DMS53 (cell line): Measurements from ENCODE around the gene FOSL1.

Experiments
- DNase-seq: peaks from one replicate; lab custom pipeline; 2025; lab: John Stamatoyannopoulos, UW

The FOSL1 gene

DNA sequence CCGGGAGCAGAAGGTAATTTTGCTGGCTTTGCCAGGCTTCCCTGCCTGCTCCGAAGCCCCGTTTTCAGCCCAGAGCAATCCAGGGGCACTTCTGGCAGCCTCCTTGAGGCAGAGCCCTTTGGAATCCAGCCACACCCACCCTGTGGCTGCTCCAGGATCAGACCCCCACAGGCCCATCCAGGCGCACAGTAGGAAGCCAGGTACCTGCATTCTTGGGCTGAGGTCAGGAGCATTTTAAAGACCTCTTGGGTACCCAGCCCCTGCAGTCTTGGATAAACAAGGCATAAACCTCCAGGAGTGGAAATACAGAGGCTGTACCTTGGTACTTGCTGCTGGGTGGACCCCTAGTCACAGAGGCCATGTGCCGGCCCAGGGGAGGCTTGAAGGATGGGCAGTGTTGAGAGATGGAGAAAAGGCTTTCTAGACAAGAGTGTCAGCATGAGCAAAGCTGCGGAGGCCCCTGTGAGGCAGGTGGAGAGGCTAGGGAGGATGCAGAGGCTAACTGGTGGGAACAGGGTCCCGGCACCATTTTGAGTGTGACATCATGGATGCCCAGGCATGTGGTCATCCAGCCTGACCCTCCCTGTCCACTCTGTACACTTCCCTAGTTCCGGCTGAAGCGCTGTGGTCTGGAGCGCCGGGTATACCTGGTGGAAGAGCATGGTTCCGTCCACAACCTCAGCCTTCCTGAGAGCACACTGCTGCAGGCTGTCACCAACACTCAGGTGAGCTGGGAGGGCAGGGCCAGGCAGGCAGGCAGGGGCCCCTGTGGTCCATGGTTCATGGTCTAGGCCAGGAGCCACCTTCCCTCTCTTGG is 36.1 kb downstream of the FOSL1 start:
- DNase-seq, result no peak

DNA sequence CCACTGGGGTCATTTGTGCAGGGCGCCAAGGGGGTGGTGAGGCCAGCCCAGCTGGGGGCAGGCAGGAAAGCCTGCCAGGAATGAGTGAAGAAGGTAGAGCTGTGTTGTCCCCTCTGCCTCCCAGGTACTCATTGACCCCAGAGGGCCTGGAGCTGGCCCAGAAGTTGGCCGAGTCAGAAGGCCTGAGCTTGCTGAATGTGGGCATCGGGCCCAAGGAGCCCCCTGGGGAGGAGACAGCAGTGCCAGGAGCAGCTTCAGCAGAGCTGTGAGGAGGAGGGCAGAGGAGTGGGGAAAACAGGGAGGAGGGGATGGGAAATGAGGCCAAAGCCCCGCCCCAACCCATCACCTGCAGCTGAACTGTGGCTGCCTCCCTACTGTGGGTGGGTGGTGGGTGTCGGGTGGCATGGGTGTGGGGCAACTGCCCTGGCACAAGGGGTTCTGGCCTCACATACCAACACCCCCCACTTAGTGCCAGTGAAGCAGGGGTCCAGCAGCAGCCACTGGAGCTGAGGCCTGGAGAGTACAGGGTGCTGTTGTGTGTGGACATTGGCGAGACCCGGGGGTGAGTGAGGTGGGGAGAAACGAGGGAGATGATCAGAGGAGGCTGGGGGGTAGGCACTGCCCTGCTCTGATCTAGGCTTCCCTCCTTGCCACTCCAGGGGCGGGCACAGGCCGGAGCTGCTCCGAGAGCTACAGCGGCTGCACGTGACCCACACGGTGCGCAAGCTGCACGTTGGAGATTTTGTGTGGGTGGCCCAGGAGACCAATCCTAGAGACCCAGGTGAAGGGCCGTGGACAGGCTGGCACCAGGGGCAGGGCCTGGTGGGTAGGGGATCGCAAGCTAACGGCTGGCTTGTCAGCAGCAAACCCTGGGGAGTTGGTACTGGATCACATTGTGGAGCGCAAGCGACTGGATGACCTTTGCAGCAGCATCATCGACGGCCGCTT is 37.0 kb downstream of the FOSL1 start:
- no peak for DNase-seq

DNA sequence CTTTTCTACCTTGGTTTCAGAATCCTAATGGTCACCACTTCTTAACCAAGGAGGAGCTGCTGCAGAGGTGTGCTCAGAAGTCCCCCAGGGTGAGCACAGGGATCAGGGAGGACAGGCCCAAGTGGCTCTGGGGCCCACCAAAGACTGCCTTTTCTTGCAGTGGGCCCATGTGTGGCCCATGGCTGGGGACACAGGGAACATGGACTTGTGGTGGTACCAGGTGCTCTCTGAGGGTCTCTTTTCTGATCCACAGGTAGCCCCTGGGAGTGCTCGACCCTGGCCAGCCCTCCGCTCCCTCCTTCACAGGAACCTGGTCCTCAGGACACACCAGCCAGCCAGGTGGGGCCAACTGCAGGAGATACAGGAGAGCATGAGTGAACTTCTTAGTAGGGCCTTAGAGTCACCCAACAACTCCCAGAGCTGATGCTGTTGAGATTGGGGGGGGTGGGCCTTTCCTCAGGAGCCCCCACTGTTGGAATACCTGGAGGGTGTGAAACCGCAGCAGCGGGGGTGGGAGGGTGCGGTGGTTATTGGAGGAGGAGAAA is 37.9 kb downstream of the FOSL1 start:
- DNase-seq, result no peak

DNA sequence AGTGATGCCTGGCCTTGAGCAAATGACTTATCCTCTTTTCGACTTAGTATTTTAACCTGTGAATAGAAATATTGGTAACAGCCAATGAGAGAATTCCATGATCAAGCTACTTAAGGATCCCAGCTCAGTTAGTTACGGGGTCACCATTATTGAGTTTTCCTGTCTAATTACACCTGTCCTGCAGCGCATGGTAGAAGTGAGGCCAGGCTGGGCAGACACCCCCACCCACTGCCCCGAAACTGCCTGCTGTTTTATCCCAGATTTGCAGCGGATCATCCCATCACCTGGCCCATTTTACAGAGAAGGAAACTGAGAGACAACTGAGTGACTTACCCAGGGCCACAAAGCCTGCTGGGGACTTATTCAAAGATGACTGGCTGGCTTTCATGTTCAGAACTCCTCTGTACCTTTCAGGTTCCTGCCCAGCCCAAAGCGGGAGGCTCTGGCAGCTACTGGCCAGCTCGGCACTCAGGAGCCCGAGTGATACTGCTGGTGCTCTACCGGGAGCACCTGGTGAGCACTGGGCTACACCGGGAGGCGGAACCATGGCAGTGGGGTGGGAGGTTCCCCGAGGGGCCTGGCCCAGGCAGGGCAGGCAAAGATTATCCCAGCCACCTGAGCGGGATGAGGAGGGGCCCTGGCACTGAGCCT is 38.5 kb downstream of the FOSL1 start:
- no peak for DNase-seq

DNA sequence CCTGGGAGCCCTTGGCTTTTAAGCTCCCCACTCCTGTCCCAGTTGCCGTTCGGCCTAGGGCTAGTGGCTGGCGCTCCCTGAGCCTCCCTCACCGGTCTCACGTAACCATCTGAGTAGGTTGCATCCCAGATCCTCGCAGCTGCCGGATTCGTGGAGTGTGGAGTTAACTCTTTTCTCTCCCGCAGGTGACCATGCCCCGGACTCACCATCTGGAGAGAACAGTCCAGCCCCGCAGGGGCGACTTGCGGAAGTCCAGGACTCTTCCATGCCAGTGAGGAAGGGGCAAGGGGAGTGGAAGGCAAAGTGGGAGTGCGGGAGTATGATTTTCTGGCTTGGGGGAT is 39.1 kb downstream of the FOSL1 start:
- DNase-seq, result peak; percentile 76

DNA sequence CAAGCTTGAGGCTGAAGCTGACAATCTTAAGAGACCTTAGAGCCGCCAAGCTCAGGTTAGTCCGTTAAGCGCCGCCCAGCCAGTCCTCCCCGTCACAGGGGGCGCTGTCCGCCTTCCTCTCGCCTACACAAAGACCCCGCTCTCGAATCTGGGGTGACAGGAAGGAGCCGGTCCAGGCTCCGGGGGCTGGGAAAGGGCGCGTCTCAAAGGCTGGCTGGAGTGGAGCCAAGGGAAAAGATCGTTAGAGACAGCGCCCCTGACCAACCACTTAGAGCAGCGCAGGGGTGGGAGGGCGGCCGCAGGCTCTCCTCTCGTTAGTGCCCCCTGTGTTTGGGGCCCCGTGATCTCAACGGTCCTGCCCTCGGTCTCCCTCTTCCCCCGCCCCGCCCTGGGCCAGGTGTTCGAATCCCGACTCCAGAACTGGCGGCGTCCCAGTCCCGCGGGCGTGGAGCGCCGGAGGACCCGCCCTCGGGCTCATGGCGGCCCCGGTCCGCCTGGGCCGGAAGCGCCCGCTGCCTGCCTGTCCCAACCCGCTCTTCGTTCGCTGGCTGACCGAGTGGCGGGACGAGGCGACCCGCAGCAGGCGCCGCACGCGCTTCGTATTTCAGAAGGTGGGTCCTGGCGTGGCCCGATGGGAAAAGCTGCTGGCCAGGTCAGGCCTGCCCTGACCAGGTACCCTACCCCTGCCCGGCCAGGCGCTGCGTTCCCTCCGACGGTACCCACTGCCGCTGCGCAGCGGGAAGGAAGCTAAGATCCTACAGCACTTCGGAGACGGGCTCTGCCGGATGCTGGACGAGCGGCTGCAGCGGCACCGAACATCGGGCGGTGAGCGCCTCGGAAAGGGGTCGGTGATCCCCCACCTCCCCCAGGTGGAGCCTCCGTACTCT is 39.7 kb downstream of the FOSL1 start, which contains the start of gene MUS81:
MUS81 (plus strand) TSS at position 156 of the 887 bp plus-strand sequence; CDS start at position 477, 321 bp downstream.
- DNase-seq, result peak; percentile 98

DNA sequence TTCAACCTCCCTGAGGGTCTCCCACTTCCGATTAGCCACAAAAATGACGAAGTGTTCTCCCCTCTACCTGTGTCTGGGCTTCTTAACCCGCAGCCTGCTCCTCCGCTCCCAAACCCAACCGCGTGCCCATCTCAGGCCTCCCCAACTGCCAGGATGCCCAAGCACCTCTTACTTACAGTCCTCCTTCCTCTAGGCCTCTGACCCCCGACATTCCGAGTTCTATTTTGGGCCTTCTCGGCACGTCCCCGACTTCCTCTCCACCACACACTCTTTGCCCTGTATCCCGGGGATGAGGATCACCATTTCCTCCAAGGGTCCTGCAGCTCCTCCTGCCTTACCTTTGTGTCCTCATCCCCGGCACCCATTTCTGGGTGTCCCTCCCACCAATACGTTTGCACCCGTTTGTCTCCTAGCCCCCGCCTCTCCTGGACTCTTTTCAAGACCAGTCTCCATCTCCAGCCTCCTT is 40.3 kb downstream of the FOSL1 start:
- peak; percentile 84 for DNase-seq

DNA sequence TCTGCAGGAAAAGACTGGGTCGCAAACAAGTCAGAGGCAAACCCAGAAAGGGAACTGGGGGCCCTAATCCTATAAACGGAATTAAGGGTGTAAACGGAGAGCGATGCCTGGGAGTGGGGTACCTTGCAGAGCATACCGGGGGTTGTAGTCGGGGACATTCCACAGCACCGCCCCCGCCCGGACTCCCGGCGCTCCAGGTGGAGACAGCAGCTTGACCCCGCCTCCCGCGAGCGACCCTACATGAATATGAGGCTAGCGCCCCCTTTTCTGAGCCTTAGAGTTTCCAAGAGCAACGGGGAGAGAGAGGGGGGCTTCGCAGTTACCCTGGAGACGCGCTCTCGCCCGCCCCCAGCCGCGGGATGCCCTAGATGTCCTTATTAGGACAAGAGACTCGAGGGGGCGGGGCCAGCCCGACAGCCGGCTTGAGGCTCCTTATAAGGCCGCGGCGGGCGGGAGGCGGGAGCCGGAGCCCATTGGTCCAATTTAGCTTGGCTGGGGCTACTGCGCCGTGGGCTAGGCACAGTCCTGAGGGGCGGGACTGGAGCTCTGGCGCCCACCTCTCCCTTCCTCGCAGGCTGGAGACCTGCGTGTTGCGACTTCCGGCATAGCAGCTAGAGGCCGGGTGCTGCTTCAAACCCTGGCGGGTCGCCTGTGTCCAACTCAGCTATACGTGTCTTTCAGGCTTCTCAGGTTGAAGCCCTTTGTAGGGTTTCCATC is 40.9 kb downstream of the FOSL1 start:
- DNase-seq, result peak; percentile 100

DNA sequence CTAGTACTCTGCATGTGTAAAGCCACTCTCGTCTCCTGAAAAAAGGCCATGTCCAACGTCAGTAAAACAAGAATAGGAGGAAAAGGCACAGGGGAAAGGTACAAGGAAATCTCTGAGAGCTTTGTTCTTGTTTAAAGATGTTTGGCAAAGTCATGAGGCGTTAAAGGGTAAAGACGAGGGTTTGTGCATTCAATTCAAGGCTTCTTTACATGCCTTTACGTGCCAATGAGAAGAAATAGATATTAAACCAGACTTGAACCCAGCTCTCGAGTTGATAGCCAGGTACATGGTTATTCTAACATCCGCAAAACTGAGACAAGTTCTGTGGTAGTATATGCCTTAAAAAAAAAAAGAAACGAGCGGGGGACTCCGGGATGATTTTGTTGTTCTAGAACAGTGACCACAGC is 41.5 kb downstream of the FOSL1 start:
- no peak for DNase-seq

DNA sequence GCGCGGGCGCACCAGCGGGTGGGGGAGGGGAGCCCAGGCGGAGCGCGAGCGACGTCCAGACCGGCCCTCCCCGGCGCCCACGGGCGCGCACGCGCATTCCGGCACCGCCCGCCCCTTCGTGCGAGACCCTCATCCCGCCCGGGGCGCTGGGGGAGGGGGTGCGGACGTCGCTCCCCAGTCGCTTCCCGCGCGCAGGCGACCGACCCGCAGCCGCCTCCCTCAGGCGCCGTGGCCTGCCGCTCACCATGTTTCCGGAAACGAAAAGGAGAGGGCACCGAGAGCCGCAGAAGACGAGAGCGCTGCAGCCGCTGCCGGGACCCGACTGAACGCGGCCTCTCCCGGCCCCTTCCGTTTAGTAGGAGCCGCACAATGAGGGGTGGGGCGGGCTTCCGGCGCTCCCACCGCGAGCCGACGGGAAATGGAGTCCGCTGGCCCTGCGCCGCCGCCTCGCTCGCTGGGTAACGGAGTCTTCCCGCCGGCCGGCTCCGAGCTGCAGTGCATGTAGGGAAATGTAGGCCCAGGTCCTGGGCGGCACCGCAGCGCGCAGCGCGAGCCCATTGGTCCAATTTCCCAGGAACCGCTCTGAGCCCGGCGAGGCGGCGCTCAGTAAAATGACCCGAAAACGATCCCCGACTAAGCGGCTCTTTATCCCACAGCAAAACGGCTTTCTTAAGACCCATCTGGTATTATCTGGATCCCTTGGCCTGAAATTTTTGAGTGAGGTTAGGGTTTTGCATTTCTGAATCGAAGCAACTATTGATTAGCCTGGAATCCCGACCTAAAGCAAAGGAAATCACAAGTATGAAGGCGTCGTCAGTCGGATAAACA is 42.1 kb downstream of the FOSL1 start, which contains the start of gene CFL1:
CFL1 (minus strand) TSS at position 328 of the 828 bp plus-strand sequence; CDS start at position 247, 81 bp downstream.
- DNase-seq, result peak; percentile 99

DNA sequence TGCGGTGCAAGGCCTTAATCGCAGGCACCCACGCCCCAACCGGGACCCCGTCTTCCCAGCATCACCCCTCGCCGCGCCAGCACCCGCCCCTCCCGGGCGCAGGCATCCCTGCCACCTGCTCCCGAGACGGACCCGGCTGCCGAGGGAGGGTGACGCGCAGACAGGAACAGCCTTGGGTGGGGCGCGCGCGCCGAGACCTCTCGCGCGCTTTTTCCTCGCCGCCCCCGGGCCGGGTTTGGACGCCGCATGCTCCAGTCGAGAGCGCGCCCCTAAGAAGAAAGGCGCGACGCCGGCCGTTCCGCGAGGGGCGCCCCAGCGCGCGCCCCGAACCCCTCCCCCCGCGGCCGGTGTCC is 42.7 kb downstream of the FOSL1 start:
- peak; percentile 86 for DNase-seq

DNA sequence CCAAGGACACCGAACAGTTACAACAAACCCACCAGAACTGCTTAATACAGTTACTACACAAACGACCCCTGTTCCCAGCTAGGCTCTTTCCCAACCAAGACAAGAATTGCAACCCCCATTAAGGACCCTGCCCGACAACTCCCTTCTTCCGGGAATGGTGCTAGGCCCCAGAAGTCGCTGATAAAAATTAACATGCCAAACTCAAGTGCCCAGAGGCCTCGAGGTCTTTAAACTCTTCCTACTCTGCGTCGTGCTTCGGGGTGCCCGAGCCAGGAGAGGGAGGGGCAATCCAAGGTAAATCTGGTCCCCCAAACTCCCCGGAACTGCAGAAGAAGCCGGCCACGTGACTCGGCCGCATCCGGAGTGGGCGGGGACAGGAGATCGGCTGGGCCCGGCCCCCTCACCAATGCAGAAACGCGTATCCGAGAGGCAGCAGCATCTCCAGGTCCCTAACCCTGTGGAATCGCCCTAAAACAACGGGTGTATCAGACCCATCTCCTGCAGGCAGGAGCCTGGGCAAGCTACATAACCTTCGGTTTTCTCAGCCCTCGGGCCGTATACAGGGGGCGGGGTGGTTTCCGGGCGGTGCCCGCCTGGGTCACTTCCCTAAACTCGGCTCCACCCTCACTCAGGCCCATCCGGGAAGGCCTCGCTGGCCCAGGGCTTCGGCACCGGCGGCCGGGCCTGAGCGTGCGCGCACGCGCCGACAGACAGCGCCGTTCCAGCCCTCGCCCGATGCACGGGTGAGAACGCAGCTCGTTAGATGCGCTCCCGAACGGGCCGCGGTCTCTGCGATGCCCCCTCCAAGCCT is 43.3 kb downstream of the FOSL1 start:
- peak; percentile 88 for DNase-seq

DNA sequence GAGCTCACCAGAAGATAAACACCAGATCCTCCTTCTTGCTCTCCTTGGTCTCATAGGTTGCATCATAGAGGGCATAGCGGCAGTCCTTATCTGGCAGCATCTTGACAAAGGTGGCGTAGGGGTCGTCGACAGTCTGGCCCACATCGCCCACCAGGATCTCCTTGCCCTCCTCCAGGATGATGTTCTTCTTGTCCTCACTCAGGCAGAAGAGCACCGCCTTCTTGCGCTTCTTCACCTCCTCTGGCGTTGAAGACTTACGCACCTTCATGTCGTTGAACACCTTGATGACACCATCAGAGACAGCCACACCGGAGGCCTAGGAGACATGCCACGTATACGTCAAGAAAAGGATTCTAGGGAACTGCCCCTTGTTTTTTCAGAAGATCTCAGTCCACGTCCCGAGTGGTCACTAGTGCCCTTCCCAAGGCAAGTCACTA is 44.2 kb downstream of the FOSL1 start:
- no peak for DNase-seq

DNA sequence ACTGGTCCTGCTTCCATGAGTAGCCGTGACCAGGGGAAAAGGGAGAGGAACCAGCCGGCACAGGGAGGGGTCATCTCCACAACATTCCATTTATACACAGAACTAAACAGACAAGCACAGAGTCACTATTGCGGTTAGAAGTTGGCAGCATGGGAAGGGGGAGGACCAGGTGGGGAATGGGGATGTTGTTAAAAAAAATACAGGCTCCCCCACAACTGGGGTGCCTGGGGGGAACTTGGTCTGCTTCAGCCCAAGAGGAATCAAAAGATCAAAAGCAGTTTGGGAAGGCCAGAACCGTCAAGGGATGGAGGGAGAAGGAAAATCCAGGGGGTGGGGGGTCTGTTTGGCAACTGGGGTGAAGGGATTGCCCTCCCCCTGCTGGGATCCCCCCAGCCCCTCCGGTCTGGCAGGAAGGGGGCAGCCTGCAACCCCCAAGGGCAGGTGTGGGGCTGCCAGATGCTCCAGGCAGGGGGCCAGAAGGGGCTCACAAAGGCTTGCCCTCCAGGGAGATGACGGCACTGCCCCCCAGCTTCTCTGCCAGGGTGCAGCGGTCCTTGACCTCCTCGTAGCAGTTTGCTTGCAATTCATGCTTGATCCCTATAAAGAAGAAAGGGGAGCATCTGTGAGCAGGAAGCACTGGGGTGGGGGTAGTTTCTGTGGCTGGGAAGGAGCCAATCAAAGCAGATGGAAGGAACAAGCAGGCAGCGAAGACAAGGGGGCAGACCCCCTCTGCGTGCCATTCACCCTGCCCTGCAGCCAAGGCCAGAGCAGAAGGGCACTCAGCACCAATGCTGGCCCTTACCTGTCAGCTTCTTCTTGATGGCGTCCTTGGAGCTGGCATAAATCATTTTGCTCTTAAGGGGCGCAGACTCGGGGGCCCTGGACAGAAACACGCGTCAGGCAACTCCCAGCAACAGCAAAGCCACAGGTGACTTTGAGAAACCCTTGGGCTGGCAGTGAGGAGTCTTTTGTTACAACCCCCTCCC is 45.0 kb downstream of the FOSL1 start:
- no peak for DNase-seq

DNA sequence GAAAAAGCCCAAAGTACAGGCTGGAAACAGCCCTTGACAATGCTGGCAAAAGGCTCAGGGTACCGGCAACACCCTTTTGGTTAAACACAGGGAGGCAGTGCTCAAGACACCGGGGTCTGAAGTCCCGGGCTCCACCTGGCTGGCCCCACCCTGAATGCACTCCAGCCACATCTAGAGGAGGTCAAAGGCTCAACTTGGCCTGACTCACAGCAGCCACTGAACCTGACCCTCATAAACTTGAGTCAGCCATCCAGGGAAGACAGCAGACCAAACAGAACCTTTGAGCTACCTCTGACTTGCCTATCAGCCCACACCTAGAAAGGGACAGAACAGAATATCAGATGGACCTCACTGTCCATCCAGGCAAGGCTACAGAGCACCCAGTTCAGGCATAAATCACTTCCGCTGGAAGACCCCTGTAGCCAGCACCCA is 46.0 kb downstream of the FOSL1 start:
- DNase-seq, result no peak

DNA sequence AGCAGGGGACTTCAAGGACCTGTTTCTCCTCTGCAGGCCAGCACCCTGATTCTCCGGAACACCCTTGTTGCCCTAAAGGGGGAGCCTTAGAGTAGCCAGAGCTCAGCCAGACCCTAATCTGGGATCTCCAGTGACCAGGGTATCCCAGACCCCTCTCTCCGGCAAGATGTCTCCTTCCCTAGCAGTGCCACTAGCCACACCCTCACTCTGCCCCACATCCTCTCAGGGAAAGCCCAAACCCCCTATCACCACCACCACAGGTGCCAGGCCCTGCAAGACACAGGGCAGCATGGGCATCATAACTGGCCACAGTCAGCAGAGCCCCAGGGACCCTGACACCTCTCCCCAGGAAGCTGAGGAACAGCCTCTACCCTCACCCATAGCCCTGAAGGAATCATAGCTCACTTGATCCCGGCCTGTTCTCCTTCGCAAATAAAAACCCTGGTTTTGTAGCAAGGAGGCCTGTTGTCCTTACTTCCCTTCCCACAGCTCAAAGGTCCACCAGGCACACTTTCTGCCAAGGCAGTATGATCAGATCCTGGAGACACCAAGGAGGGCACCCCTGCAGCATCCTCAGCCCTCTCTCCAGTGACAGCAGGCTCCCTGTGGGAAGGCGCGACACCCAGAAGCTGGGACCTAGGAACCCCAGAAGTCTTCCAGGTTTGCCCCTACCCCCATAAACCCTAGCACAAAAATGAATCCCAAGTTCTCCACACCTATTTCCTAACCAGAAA is 46.8 kb downstream of the FOSL1 start:
- no peak for DNase-seq
